LNCAP (cell line): ENCODE results near the gene COX6B1.

Experiments used
- CTCF ChIP-seq: fragments of 450-650 bp; IDR thresholded peaks from 2 replicates; pipeline ENCODE4 v1.5.1; 2017; ENCODE audit warnings: mild to moderate bottlenecking

Gene COX6B1

GRCh38 chr19:35648017-35648961 is at the start of gene COX6B1:
COX6B1 (plus strand) TSS chr19:35648323; CDS start chr19:35651244, 2,921 bp downstream.
- TF ChIP-seq CTCF: no peak

- TF ChIP-seq CTCF: no peak
Measured at GRCh38 chr19:35601971-35602370, 46.2 kb upstream of the COX6B1 start.

GRCh38 chr19:35607661-35608060 is 40.5 kb upstream of the COX6B1 start:
- TF ChIP-seq CTCF: no peak

GRCh38 chr19:35608251-35608650 is 39.9 kb upstream of the COX6B1 start:
- TF ChIP-seq CTCF: no peak

GRCh38 chr19:35609851-35610353 is 38.2 kb upstream of the COX6B1 start:
- no peak for TF ChIP-seq CTCF

- TF ChIP-seq CTCF: no peak
Measured at GRCh38 chr19:35612224-35612558, 35.9 kb upstream of the COX6B1 start.

GRCh38 chr19:35612559-35613321 is 35.4 kb upstream of the COX6B1 start, which contains the start of gene HAUS5:
HAUS5 (plus strand) TSS chr19:35612735; CDS start chr19:35612795, 60 bp downstream.
- TF ChIP-seq CTCF: no peak
